AG20443 (cell line): ENCODE data around the gene SLC8B1.
A peak's percentile ranks its signal among the peaks of the same experiment; 100 is the strongest.

ENCODE experiments used
- DNase-seq: peaks from one replicate; pipeline ENCODE4 v3.0.0; 2012; ENCODE audit warnings: low spot score, mixed read lengths

Gene SLC8B1

GRCh38 chr12:113322343-113322742 is 12.6 kb downstream of the SLC8B1 start:
- peak; percentile 61 for DNase-seq

GRCh38 chr12:113320401-113320800 is 14.5 kb downstream of the SLC8B1 start:
- DNase-seq = no peak

GRCh38 chr12:113318900-113319628 is 15.8 kb downstream of the SLC8B1 start:
- DNase-seq = no peak

GRCh38 chr12:113318046-113318656 is 16.8 kb downstream of the SLC8B1 start:
- no peak for DNase-seq

GRCh38 chr12:113317122-113317521 is 17.8 kb downstream of the SLC8B1 start:
- DNase-seq = no peak

GRCh38 chr12:113316155-113316554 is 18.8 kb downstream of the SLC8B1 start:
- no peak for DNase-seq

GRCh38 chr12:113315358-113315757 is 19.6 kb downstream of the SLC8B1 start:
- no peak for DNase-seq

- DNase-seq = no peak
Measured at GRCh38 chr12:113314121-113314529, 20.8 kb downstream of the SLC8B1 start.

GRCh38 chr12:113310489-113310888 is 24.4 kb downstream of the SLC8B1 start:
- DNase-seq = no peak

- DNase-seq = no peak
Measured at GRCh38 chr12:113306382-113306781, 28.5 kb downstream of the SLC8B1 start.

GRCh38 chr12:113305281-113305856 is 29.5 kb downstream of the SLC8B1 start:
- no peak for DNase-seq

- DNase-seq = no peak
Measured at GRCh38 chr12:113302886-113303640, 31.8 kb downstream of the SLC8B1 start.

GRCh38 chr12:113302466-113302865 is 32.4 kb downstream of the SLC8B1 start:
- DNase-seq = no peak

- no peak for DNase-seq
Measured at GRCh38 chr12:113301811-113302210, 33.1 kb downstream of the SLC8B1 start.

GRCh38 chr12:113299619-113300237 is 35.2 kb downstream of the SLC8B1 start:
- peak; percentile 95 for DNase-seq

- DNase-seq = peak; percentile 67
Measured at GRCh38 chr12:113298861-113299545, 35.9 kb downstream of the SLC8B1 start.

GRCh38 chr12:113298472-113298817 is 36.5 kb downstream of the SLC8B1 start:
- DNase-seq = no peak

- DNase-seq = no peak
Measured at GRCh38 chr12:113297621-113298471, 37.1 kb downstream of the SLC8B1 start.

- DNase-seq = no peak
Measured at GRCh38 chr12:113297214-113297587, 37.7 kb downstream of the SLC8B1 start.

GRCh38 chr12:113296557-113297213 is 38.2 kb downstream of the SLC8B1 start:
- no peak for DNase-seq
